HepG2 (cell line): ENCODE data around the gene TMEM129. TPM values are rescaled to one million over a fixed set of nuclear protein-coding genes. Genes with fewer than 3 reads are reported as not detected.
A peak's percentile ranks its signal among the peaks of the same experiment; 100 is the strongest.

Experiments
- CBX1 ChIP-seq: IDR thresholded peaks from one replicate; pipeline ENCODE4 v1.6.1; 2016; ENCODE audit warnings: antibody characterized with exemption, low read depth
- CHCHD3 ChIP-seq: sonication (generic); formaldehyde crosslinking; IDR thresholded peaks from 2 replicates; pipeline ENCODE4 v1.8.0; 2022; ENCODE audit warnings: mild to moderate bottlenecking, missing genetic modification reagents, moderate library complexity
- DMAP1 ChIP-seq: IDR thresholded peaks from 2 replicates; pipeline ENCODE4 v1.6.1; 2016
- KLF11 ChIP-seq: IDR thresholded peaks from 2 replicates; pipeline ENCODE4 v1.6.1; 2016; ENCODE audit warnings: missing compliant biosample characterization
- MLXIP ChIP-seq: sonication (generic); formaldehyde crosslinking; IDR thresholded peaks from 2 replicates; pipeline ENCODE4 v1.9.0; 2021; ENCODE audit warnings: missing genetic modification reagents, borderline replicate concordance
- NFIC ChIP-seq: IDR thresholded peaks from 2 replicates; pipeline ENCODE4 v1.6.1; 2012; ENCODE audit warnings: mild to moderate bottlenecking, low read length, inconsistent platforms
- PHF20 ChIP-seq: sonication (generic); formaldehyde crosslinking; IDR thresholded peaks from 2 replicates; pipeline ENCODE4 v1.5.0; 2020; ENCODE audit warnings: mild to moderate bottlenecking, missing genetic modification reagents
- RNF2 ChIP-seq: fragments of 450-650 bp; conservative IDR thresholded peaks from 2 replicates; pipeline ENCODE4 v1.6.1; 2016; ENCODE audit warnings: low read depth
- SATB2 ChIP-seq: sonication (generic); formaldehyde crosslinking; IDR thresholded peaks from 2 replicates; pipeline ENCODE4 v1.5.0; 2020; ENCODE audit warnings: missing genetic modification reagents
- SOX5 ChIP-seq: IDR thresholded peaks from 2 replicates; pipeline ENCODE4 v1.6.1; 2016; ENCODE audit warnings: borderline replicate concordance
- TAF15 ChIP-seq: fragments of 200-400 bp; formaldehyde crosslinking; IDR thresholded peaks from one replicate; pipeline ENCODE4 v1.6.1; 2018; ENCODE audit warnings: mild to moderate bottlenecking, low read depth, low read length; ENCODE audit not compliant: poor library complexity, severe bottlenecking
- TARDBP ChIP-seq: sonication (generic); formaldehyde crosslinking; IDR thresholded peaks from 2 replicates; pipeline ENCODE4 v1.8.0; 2022; ENCODE audit warnings: mild to moderate bottlenecking, missing genetic modification reagents
- THAP11 ChIP-seq: IDR thresholded peaks from 2 replicates; pipeline ENCODE4 v1.6.1; 2016; ENCODE audit warnings: missing biosample characterization, missing genetic modification reagents
- TOPORS ChIP-seq: sonication (generic); formaldehyde crosslinking; IDR thresholded peaks from 2 replicates; pipeline ENCODE4 v1.8.0; 2023; ENCODE audit warnings: mild to moderate bottlenecking, missing genetic modification reagents
- ZNF329 ChIP-seq: sonication (generic); formaldehyde crosslinking; IDR thresholded peaks from 2 replicates; pipeline ENCODE4 v1.9.0; 2021; ENCODE audit warnings: low read depth, mild to moderate bottlenecking, missing genetic modification reagents
- ZNF510 ChIP-seq: sonication (generic); formaldehyde crosslinking; IDR thresholded peaks from 2 replicates; pipeline ENCODE4 v1.4.0; 2020; ENCODE audit warnings: low read depth, mild to moderate bottlenecking, missing genetic modification reagents
- ZNF790 ChIP-seq: sonication (generic); formaldehyde crosslinking; IDR thresholded peaks from 2 replicates; pipeline ENCODE4 v1.8.0; 2022; ENCODE audit warnings: missing genetic modification reagents, mild to moderate bottlenecking, borderline replicate concordance
- polyA plus RNA-seq, 8 experiments: library from polyadenylated mRNA; depleted of rRNA in 3 of 8; stranded (reverse) in 7 of 8; unstranded in 1 of 8; fragments of >200 nt; fragmentation: Illumina TruSeq in 4 of 8; extraction: Trizol in 4 of 8; gene quantifications; 2 replicates each; pipeline versions ENCODE4 v1.2.1 to v1.2.3, GENCODE V29; 2011 to 2016; ENCODE audit warnings: low read depth in 4 of 8, missing spikeins in 1 of 8, mixed read lengths in 1 of 8; ENCODE audit not compliant: insufficient read depth in 1 of 8
- total RNA-seq, 5 experiments: library from RNA; depleted of rRNA; stranded (reverse); fragments of >200 nt; fragmentation: Illumina TruSeq; extraction: Trizol; gene quantifications; 2 replicates each; pipeline ENCODE4 v1.2.3, GENCODE V29; 2016; ENCODE audit warnings: low read depth in 1 of 5
- TF ChIP-seq, protein P1 (sequence below): sonication (generic); formaldehyde crosslinking; IDR thresholded peaks from 2 replicates; pipeline ENCODE4 v1.5.0; 2020; ENCODE audit warnings: mild to moderate bottlenecking, missing genetic modification reagents, borderline replicate concordance
- TF ChIP-seq, protein P2 (sequence below): sonication (generic); formaldehyde crosslinking; IDR thresholded peaks from 2 replicates; pipeline ENCODE4 v1.4.0; 2020; ENCODE audit warnings: missing genetic modification reagents, low read depth, mild to moderate bottlenecking, borderline replicate concordance
- TF ChIP-seq, protein P3 (sequence below): sonication (generic); formaldehyde crosslinking; IDR thresholded peaks from 2 replicates; pipeline ENCODE4 v1.9.0; 2022; ENCODE audit warnings: low read depth, missing genetic modification reagents

TMEM129 gene
- total and polyA plus RNA-seq, 2 of the 13 experiments (the other 11 are each of a cell fraction or from before 2014, with no cell fraction given): 19.0 to 25.8 TPM

DNA sequence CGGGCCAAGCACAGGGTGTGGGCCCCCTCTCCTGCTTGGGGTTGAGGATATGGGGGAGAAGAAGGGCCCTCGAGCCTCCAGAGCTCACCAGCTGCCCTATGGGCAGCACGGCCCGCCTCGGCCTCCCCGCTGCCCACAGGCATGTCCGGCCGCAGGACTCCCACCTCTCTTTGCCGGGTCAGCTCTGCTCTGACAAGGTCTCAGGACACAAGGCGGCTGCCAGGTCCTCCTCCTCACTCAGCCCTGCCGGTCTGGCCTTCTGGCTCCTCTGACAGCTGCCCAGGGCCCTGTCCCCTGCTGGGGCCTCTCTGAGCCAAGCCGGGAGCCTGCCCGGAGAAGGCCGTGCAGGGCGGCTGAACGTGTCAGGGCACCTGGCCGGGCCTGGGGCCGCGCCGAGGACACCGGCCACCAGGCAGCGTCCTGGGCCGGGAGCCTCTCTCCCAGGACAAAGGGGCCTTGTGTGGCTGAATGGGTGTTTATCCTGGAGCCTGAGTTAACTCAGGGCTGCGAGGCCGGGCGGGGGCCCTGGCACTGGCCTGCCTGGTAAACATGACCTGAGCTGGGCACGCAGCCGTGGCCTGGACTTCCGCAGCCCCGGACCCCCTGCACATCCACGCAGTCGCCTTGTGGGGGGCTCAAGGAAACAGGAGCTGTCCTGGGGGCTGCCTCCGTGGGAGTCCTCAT lies 25.9 kb upstream of the TMEM129 start (continued):
- TF ChIP-seq, protein P1, sequence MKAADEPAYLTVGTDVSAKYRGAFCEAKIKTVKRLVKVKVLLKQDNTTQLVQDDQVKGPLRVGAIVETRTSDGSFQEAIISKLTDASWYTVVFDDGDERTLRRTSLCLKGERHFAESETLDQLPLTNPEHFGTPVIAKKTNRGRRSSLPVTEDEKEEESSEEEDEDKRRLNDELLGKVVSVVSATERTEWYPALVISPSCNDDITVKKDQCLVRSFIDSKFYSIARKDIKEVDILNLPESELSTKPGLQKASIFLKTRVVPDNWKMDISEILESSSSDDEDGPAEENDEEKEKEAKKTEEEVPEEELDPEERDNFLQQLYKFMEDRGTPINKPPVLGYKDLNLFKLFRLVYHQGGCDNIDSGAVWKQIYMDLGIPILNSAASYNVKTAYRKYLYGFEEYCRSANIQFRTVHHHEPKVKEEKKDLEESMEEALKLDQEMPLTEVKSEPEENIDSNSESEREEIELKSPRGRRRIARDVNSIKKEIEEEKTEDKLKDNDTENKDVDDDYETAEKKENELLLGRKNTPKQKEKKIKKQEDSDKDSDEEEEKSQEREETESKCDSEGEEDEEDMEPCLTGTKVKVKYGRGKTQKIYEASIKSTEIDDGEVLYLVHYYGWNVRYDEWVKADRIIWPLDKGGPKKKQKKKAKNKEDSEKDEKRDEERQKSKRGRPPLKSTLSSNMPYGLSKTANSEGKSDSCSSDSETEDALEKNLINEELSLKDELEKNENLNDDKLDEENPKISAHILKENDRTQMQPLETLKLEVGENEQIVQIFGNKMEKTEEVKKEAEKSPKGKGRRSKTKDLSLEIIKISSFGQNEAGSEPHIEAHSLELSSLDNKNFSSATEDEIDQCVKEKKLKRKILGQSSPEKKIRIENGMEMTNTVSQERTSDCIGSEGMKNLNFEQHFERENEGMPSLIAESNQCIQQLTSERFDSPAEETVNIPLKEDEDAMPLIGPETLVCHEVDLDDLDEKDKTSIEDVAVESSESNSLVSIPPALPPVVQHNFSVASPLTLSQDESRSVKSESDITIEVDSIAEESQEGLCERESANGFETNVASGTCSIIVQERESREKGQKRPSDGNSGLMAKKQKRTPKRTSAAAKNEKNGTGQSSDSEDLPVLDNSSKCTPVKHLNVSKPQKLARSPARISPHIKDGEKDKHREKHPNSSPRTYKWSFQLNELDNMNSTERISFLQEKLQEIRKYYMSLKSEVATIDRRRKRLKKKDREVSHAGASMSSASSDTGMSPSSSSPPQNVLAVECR (CRISPR knock-in tag): peak; percentile 45; the same call in 1 of the 2 replicates
- TF ChIP-seq PHF20 (CRISPR knock-in tag) (no peak), KLF11 (0 out of 2 replicates have a peak, but pooled peaks have one; percentile 60), TAF15 (peak; percentile 77), SATB2 (CRISPR knock-in tag) (peak; percentile 88), SOX5 (CRISPR knock-in tag) (peak; percentile 24; the same call in 1 of the 2 replicates), THAP11 (CRISPR knock-in tag) (peak; percentile 32; the same call in 1 of the 2 replicates), MLXIP (CRISPR knock-in tag) (peak; percentile 69; the same call in 1 of the 2 replicates), CHCHD3 (CRISPR knock-in tag) (0 out of 2 replicates have a peak, but pooled peaks have one; percentile 13), ZNF790 (peak; percentile 6; the same call in 1 of the 2 replicates), RNF2 (peak; percentile 87), CBX1 (peak; percentile 28), TOPORS (CRISPR knock-in tag) (no peak), ZNF329 (0 out of 2 replicates have a peak, but pooled peaks have one; percentile 53), ZNF510 (no peak), TARDBP (0 out of 2 replicates have a peak, but pooled peaks have one; percentile 61), NFIC (no peak), DMAP1 (CRISPR knock-in tag) (peak; percentile 35; the same call in 1 of the 2 replicates)
- TF ChIP-seq, protein P2, sequence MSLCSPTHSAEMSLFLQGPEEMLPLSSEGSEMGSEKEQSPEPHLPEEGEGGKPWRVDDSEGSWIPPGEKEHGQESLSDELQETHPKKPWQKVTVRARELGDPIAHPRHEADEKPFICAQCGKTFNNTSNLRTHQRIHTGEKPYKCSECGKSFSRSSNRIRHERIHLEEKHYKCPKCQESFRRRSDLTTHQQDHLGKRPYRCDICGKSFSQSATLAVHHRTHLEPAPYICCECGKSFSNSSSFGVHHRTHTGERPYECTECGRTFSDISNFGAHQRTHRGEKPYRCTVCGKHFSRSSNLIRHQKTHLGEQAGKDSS (CRISPR knock-in tag): 0 out of 2 replicates have a peak, but pooled peaks have one; percentile 22
- TF ChIP-seq, protein P3, sequence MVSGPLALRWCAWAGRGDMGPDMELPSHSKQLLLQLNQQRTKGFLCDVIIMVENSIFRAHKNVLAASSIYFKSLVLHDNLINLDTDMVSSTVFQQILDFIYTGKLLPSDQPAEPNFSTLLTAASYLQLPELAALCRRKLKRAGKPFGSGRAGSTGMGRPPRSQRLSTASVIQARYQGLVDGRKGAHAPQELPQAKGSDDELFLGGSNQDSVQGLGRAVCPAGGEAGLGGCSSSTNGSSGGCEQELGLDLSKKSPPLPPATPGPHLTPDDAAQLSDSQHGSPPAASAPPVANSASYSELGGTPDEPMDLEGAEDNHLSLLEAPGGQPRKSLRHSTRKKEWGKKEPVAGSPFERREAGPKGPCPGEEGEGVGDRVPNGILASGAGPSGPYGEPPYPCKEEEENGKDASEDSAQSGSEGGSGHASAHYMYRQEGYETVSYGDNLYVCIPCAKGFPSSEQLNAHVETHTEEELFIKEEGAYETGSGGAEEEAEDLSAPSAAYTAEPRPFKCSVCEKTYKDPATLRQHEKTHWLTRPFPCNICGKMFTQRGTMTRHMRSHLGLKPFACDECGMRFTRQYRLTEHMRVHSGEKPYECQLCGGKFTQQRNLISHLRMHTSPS (CRISPR knock-in tag): peak; percentile 99
